ENCODE results near the gene CCDC183.
"Not testable (repeated sequence)": the region's sequence is repeated elsewhere in the genome, so short reads cannot be mapped to it uniquely, and the experiment has no call there.

The CCDC183 gene

GRCh38 chr9:136760834-136761544, 35.1 kb upstream of the CCDC183 start:
- DNase-seq = not testable (repeated sequence)

GRCh38 chr9:136761545-136761981, 34.6 kb upstream of the CCDC183 start:
- no peak for DNase-seq

- DNase-seq = no peak
These were observed 33.9 kb upstream of the CCDC183 start for GRCh38 chr9:136762221-136762691.

- no peak for DNase-seq
These were observed 33.1 kb upstream of the CCDC183 start for GRCh38 chr9:136762915-136763648.

GRCh38 chr9:136763649-136764035, 32.5 kb upstream of the CCDC183 start:
- DNase-seq = no peak

GRCh38 chr9:136764301-136764891, 31.7 kb upstream of the CCDC183 start, which contains the start of gene LCN15:
LCN15 (minus strand) TSS chr9:136764518; CDS start chr9:136764488, 30 bp downstream.
- no peak for DNase-seq

- no peak for DNase-seq
These were observed 31.1 kb upstream of the CCDC183 start for GRCh38 chr9:136765041-136765440.

- DNase-seq = not testable (repeated sequence)
These were observed 30.3 kb upstream of the CCDC183 start for GRCh38 chr9:136765745-136766409.

- DNase-seq = not testable (repeated sequence)
These were observed 29.6 kb upstream of the CCDC183 start for GRCh38 chr9:136766410-136767120.

GRCh38 chr9:136769710-136770191, 26.4 kb upstream of the CCDC183 start:
- no peak for DNase-seq

- DNase-seq = no peak
These were observed 24.2 kb upstream of the CCDC183 start for GRCh38 chr9:136771907-136772415.

- no peak for DNase-seq
These were observed 22.6 kb upstream of the CCDC183 start for GRCh38 chr9:136773386-136774044.

- no peak for DNase-seq
These were observed 21.6 kb upstream of the CCDC183 start for GRCh38 chr9:136774416-136775045.

- no peak for DNase-seq
These were observed 20.9 kb upstream of the CCDC183 start for GRCh38 chr9:136775191-136775590.

- no peak for DNase-seq
These were observed 19.2 kb upstream of the CCDC183 start for GRCh38 chr9:136776947-136777346.

- no peak for DNase-seq
These were observed 18.8 kb upstream of the CCDC183 start for GRCh38 chr9:136777359-136777758.

GRCh38 chr9:136779808-136780207, 16.3 kb upstream of the CCDC183 start:
- DNase-seq = no peak

- DNase-seq = no peak
These were observed 13.7 kb upstream of the CCDC183 start for GRCh38 chr9:136782452-136782851.

GRCh38 chr9:136784249-136784996, 11.7 kb upstream of the CCDC183 start:
- no peak for DNase-seq

GRCh38 chr9:136784997-136785361, 11.2 kb upstream of the CCDC183 start:
- no peak for DNase-seq
